ENCODE results near the gene ALOX12B. TPM values are rescaled to one million over a fixed set of nuclear protein-coding genes. Genes with fewer than 3 reads are reported as not detected.
A peak's percentile ranks its signal among the peaks of the same experiment; 100 is the strongest.

Gene ALOX12B
- total and polyA plus RNA-seq, 2 of the 8 experiments (the other 6 are each of a cell fraction or from before 2014, with no cell fraction given) = 0.86 TPM; not detected in 1

DNA sequence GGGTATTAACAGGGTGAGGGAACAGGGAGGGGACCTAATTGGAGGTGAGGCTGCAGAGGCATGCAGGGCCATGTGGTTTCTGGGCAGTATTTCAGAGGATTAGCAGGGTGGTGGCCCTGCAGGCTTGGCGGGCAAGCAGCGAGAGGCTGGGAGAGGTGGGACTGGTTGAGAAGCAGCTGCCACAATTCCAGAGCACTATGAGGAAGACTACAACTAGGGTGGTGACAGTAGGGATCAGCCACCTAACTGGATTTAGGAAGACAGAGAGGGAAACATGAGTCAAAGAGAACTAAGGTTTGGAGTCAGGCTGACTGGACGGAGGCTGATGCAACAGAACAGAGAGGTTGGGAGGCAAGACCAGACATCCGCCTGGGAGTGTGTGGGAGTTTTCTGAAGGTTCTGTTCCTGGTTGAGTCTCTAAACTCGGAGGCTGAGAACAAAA, 18.5 kb upstream of the ALOX12B start:
- TF ChIP-seq YY1 (IDR thresholded peaks at IDR 0.05; ENCODE audit: low read depth, low read length) (no peak), TEAD4 (IDR thresholded peaks at IDR 0.05; ENCODE audit: low read depth, low read length) (no peak)
- TF ChIP-seq, protein P1, sequence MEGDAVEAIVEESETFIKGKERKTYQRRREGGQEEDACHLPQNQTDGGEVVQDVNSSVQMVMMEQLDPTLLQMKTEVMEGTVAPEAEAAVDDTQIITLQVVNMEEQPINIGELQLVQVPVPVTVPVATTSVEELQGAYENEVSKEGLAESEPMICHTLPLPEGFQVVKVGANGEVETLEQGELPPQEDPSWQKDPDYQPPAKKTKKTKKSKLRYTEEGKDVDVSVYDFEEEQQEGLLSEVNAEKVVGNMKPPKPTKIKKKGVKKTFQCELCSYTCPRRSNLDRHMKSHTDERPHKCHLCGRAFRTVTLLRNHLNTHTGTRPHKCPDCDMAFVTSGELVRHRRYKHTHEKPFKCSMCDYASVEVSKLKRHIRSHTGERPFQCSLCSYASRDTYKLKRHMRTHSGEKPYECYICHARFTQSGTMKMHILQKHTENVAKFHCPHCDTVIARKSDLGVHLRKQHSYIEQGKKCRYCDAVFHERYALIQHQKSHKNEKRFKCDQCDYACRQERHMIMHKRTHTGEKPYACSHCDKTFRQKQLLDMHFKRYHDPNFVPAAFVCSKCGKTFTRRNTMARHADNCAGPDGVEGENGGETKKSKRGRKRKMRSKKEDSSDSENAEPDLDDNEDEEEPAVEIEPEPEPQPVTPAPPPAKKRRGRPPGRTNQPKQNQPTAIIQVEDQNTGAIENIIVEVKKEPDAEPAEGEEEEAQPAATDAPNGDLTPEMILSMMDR (IDR thresholded peaks at IDR 0.05; ENCODE audit: control extremely low read depth in 1 of 3, insufficient read depth in 1 of 3, low read depth in 1 of 3, low read length in 3 of 3) = no peak
- H2BK120ac ChIP-seq (replicated peaks; ENCODE audit: low read depth, low read length) = no peak overlapping the region
- no peak overlapping the region for H2BK15ac ChIP-seq (ENCODE audit: low read length)
- no peak overlapping the region for H3K4me2 ChIP-seq (ENCODE audit: insufficient read depth in 1 of 2, low read depth in 2 of 2, low read length in 2 of 2)
- peaks cover 0 to 13% (median 3%) of the 10 kb centered on the region in 4 experiments; a peak in 5 of 7 replicates for H3K4me1 ChIP-seq (replicated peaks in 1 of 4; ENCODE audit: control insufficient read depth in 3 of 4, insufficient read depth in 4 of 4, low read length in 3 of 4)
- H3K79me2 ChIP-seq (ENCODE audit: control insufficient read depth in 1 of 2, insufficient read depth in 2 of 2, low read length in 2 of 2) = no peaks in the 10 kb centered on the region
- peaks cover 5% of the 10 kb centered on the region; the same call in 1 of the 2 replicates for H3K23me2 ChIP-seq (ENCODE audit: low read depth, low read length)
- no peak overlapping the region for H3K4me3 ChIP-seq (ENCODE audit: extremely low read depth in 1 of 4, insufficient read depth in 2 of 4, low read depth in 3 of 4, low read length in 4 of 4)
- H2AK5ac ChIP-seq (ENCODE audit: low read depth, low read length) = no peak overlapping the region
- H2AFZ ChIP-seq (ENCODE audit: low read length) = 0 out of 2 replicates have a peak overlapping the region, but pooled peaks have one; percentile 35
- ChIA-PET CTCF (ENCODE audit: partially characterized antibody) (interaction anchor here (1.5 to 23.3 kb wide), 7 partner anchors 10 to 84 kb away, joined by 5 to 501 read pairs (median 37); partner anchors contain the start of genes ALOX12B and ALOXE3), POLR2A (ENCODE audit: partially characterized antibody) (interaction anchor here (1.1 to 1.3 kb wide), 2 partner anchors 27 to 67 kb away, joined by 3 read pairs; no protein-coding TSS in a partner anchor)
- no peak overlapping the region for H3K23ac ChIP-seq (ENCODE audit: insufficient read length)
- no peak overlapping the region; the same call in 1 of the 2 replicates for H3K18ac ChIP-seq (ENCODE audit: extremely low read depth, low read length)
- H3K4ac ChIP-seq (replicated peaks; ENCODE audit: insufficient read length, low read depth, low read length) = no peak overlapping the region
- H3K36me3 ChIP-seq (ENCODE audit: control insufficient read depth in 2 of 4, insufficient read depth in 4 of 4, low read length in 3 of 4) = no peaks in the 10 kb centered on the region
- H4K91ac ChIP-seq (replicated peaks; ENCODE audit: insufficient read length, low read length) = no peak overlapping the region
- no peaks in the 10 kb centered on the region for H3K9me3 ChIP-seq (ENCODE audit: insufficient read depth in 2 of 2, low read depth in 1 of 2, low read length in 1 of 2)
- no peak overlapping the region for H2BK20ac ChIP-seq (ENCODE audit: low read length)
- H2BK5ac ChIP-seq (ENCODE audit: low read depth, low read length) = no peak overlapping the region
- 87% methylated on average over 5 of the region's 5 CpGs; no CpG with 5 or more reads in 1 of the 2 experiments for WGBS, 2 experiments (ENCODE audit: extremely low coverage in 1 of 2, insufficient coverage in 1 of 2, insufficient read length in 1 of 2, insufficient replicate concordance in 2 of 2, low coverage in 1 of 2, low lambda C conversion rate in 2 of 2, missing lambda C conversion rate in 1 of 2)
- H3K56ac ChIP-seq (replicated peaks; ENCODE audit: insufficient read length, low read depth, low read length) = no peak overlapping the region
- no peak overlapping the region for H4K5ac ChIP-seq (ENCODE audit: insufficient read length, low read depth, low read length)
- peaks cover 0 to 3% of the 10 kb centered on the region in 2 experiments for H4K20me1 ChIP-seq (replicated peaks in 1 of 2; ENCODE audit: control insufficient read depth in 1 of 2, insufficient read depth in 2 of 2, low read length in 2 of 2)
- FAIRE-seq (no peak), DNase-seq (ENCODE audit: low read depth in 1 of 2, low spot score in 2 of 2) (no peak)
- peak overlapping the region; percentile 60; the same call in 1 of the 2 replicates for H2BK12ac ChIP-seq (ENCODE audit: low read depth, low read length)
- H3K9ac ChIP-seq (replicated peaks in 1 of 4; ENCODE audit: extremely low read depth in 1 of 4, low read depth in 3 of 4, low read length in 3 of 4) = no peak overlapping the region
- no peak overlapping the region for H3K14ac ChIP-seq (ENCODE audit: insufficient read length)
- H4K8ac ChIP-seq (ENCODE audit: extremely low read depth, insufficient read depth, low read length) = no peak overlapping the region
- no peaks in the 10 kb centered on the region for H3K79me1 ChIP-seq (ENCODE audit: low read depth, low read length)
- H3K27ac ChIP-seq (ENCODE audit: low read depth, low read length) = no peak overlapping the region
- peaks cover 0 to 27% (median 22%) of the 10 kb centered on the region in 4 experiments; a peak in 6 of 7 replicates for H3K27me3 ChIP-seq (replicated peaks in 1 of 4; ENCODE audit: control insufficient read depth in 3 of 4, extremely low read depth in 1 of 4, insufficient read depth in 3 of 4, low read length in 3 of 4)
